Measurements from ENCODE around the gene JMJD8. TPM values are rescaled to one million over a fixed set of nuclear protein-coding genes. Genes with fewer than 3 reads are reported as not detected.

Gene JMJD8
- total RNA-seq, 1 experiment from 2014 or later, result 33.4 TPM

GRCh38 chr16:657487-657886 lies 26.6 kb downstream of the JMJD8 start:
- no peak for TF ChIP-seq CTCF (IDR thresholded peaks at IDR 0.05; ENCODE audit: unreplicated experiment)
- BruUV-seq (replicated peaks), result no TSS peak
- no peak overlapping the region for H3K4me3 Mint-ChIP-seq (ENCODE audit: unreplicated experiment)
- no peaks in the 10 kb centered on the region for H3K4me1 Mint-ChIP-seq (ENCODE audit: insufficient read depth, unreplicated experiment)
- intact Hi-C loops (cut with micrococcal nuclease), result no loop called here
- no peak for DNase-seq (ENCODE audit: unreplicated experiment)
- H3K27ac Mint-ChIP-seq (ENCODE audit: low read depth, unreplicated experiment), result no peak overlapping the region
- H3K27me3 Mint-ChIP-seq (ENCODE audit: insufficient read depth, unreplicated experiment), result no peaks in the 10 kb centered on the region
- CTCF ChIA-PET, result no interaction called here
- peaks cover 20% of the 10 kb centered on the region for H3K36me3 Mint-ChIP-seq (ENCODE audit: insufficient read depth, unreplicated experiment)
- H3K9me3 Mint-ChIP-seq (ENCODE audit: unreplicated experiment), result no peaks in the 10 kb centered on the region
- POLR2A ChIA-PET, result interaction anchor here (0.5 to 1.2 kb wide), 2 partner anchors 49 to 1174 kb away, joined by 4 read pairs; no protein-coding TSS in a partner anchor

GRCh38 chr16:654034-654433 lies 30.1 kb downstream of the JMJD8 start:
- no peak for TF ChIP-seq CTCF (IDR thresholded peaks at IDR 0.05; ENCODE audit: unreplicated experiment)
- ChIA-PET POLR2A (interaction anchor here (0.6 to 0.9 kb wide), 2 partner anchors 8 to 125 kb away, joined by 3 to 4 read pairs; no protein-coding TSS in a partner anchor), CTCF (no interaction called here)
- DNase-seq (ENCODE audit: unreplicated experiment), result no peak
- H3K36me3 Mint-ChIP-seq (ENCODE audit: insufficient read depth, unreplicated experiment), result peaks cover 20% of the 10 kb centered on the region
- H3K4me3 Mint-ChIP-seq (ENCODE audit: unreplicated experiment), result no peak overlapping the region
- H3K27ac Mint-ChIP-seq (ENCODE audit: low read depth, unreplicated experiment), result no peak overlapping the region
- no peaks in the 10 kb centered on the region for H3K9me3 Mint-ChIP-seq (ENCODE audit: unreplicated experiment)
- BruUV-seq (replicated peaks), result no TSS peak
- intact Hi-C loops (cut with micrococcal nuclease), result no loop called here
- H3K4me1 Mint-ChIP-seq (ENCODE audit: insufficient read depth, unreplicated experiment), result peaks cover 5% of the 10 kb centered on the region
- H3K27me3 Mint-ChIP-seq (ENCODE audit: insufficient read depth, unreplicated experiment), result no peaks in the 10 kb centered on the region

DNA sequence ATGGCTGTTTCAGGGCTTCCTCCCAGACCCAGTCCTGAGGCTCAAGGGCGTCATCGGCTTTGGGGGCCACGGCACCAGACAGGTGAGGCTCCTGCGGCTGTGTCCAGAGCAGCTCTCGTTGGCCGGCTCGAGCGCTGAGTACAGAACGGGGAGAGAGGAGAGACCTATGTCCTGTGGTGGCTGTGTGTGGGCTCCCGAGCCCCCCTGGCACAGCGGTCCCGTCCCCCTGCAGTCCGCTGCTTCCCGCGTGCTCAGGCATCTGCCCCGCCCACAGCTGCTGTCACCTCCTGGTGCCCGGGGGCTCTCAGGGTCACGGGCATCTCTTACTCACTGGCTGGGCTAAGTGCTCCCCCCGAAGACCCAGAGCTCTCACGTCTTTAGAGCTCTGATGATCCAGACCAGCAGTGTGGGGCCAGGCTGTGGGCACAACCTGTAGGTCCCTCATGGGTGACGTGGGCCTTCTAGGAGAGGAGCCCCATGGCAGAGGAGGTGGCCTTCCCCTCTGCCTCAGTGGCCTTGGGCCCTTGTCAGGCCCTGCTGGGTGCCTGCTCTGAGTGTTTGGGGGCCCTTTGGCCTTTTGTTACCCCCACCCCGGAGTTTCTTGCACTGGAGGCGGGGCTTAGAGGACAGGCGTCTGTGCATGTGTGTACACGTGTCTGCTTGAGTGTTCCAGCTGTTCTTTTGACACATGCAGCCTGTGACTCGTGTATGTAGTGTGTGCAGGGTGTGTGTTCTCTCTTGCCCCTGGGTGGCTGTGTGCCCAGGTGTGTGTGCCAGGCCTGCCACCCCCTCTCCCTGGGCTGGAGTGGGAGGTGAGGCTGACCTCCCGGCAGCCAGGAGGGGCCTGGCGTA lies 31.5 kb downstream of the JMJD8 start:
- BruUV-seq (replicated peaks), result no TSS peak
- ChIA-PET CTCF (interaction anchor here (0.7 to 1.2 kb wide), 4 partner anchors 10 to 31 kb away, joined by 3 read pairs; no protein-coding TSS in a partner anchor), POLR2A (no interaction called here)
- Mint-ChIP-seq H3K4me1 (ENCODE audit: insufficient read depth, unreplicated experiment) (peaks cover 5% of the 10 kb centered on the region), H3K27me3 (ENCODE audit: insufficient read depth, unreplicated experiment) (no peaks in the 10 kb centered on the region), H3K9me3 (ENCODE audit: unreplicated experiment) (no peaks in the 10 kb centered on the region), H3K27ac (ENCODE audit: low read depth, unreplicated experiment) (no peak overlapping the region), H3K4me3 (ENCODE audit: unreplicated experiment) (no peak overlapping the region), H3K36me3 (ENCODE audit: insufficient read depth, unreplicated experiment) (peaks cover 27% of the 10 kb centered on the region)
- DNase-seq (ENCODE audit: unreplicated experiment), result no peak
- intact Hi-C loops (cut with micrococcal nuclease), result no loop called here
- TF ChIP-seq CTCF (IDR thresholded peaks at IDR 0.05; ENCODE audit: unreplicated experiment), result no peak

DNA sequence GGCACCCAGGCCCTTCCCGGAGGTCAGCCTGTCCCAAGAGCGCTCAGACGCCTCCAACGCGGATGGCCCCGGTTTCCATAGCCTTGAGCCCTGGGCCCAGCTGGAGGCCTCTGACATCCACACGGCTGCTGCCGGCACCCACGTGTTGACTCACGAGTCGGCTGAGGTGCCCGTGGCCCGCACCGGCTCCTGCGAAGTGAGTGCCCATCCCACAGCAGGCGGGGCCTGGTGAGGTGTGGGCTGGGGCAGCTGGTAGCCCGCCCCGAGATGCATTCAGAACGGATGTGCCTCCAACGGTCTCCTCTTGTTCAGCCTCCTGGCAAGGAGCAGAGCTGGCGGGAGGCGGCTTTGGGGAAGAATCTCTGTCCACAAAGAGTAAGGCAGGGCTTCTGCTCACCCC lies 32.3 kb downstream of the JMJD8 start:
- peaks cover 5% of the 10 kb centered on the region for H3K4me1 Mint-ChIP-seq (ENCODE audit: insufficient read depth, unreplicated experiment)
- H3K27ac Mint-ChIP-seq (ENCODE audit: low read depth, unreplicated experiment), result no peak overlapping the region
- no peaks in the 10 kb centered on the region for H3K27me3 Mint-ChIP-seq (ENCODE audit: insufficient read depth, unreplicated experiment)
- ChIA-PET CTCF (interaction anchor here (0.7 to 1.2 kb wide), 2 partner anchors 9 to 16 kb away, joined by 3 read pairs; no protein-coding TSS in a partner anchor), POLR2A (no interaction called here)
- no peak for DNase-seq (ENCODE audit: unreplicated experiment)
- H3K9me3 Mint-ChIP-seq (ENCODE audit: unreplicated experiment), result no peaks in the 10 kb centered on the region
- H3K36me3 Mint-ChIP-seq (ENCODE audit: insufficient read depth, unreplicated experiment), result peaks cover 26% of the 10 kb centered on the region
- no peak overlapping the region for H3K4me3 Mint-ChIP-seq (ENCODE audit: unreplicated experiment)
- no peak for TF ChIP-seq CTCF (IDR thresholded peaks at IDR 0.05; ENCODE audit: unreplicated experiment)
- intact Hi-C loops (cut with micrococcal nuclease), result no loop called here
- no TSS peak for BruUV-seq (replicated peaks)

All from MCF 10A (cell line).